Measurements from ENCODE around the gene RIPOR2.

DNA sequence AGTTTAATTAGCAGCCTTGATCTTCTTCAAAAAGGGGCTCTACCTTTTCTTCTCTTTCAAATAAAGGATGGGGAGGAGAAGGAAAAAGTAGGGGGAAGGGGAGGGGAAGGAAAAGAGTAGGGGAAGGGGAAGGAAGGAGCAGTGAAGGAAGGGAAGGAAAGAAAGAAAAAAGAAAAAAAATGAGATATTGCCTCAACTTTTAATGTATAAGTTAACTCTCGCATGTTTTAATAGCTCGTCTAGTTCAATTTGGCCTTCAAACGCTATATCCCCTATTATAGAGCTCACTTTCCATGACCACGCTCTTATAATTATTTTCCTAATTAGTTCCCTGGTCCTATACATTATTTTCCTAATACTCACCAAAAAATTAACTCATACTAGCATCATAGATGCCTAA is 11.9 kb upstream of the RIPOR2 start:
- no peak for TF ChIP-seq EZH2 (IDR thresholded peaks at IDR 0.05)
- TF ChIP-seq POLR2AphosphoS5 (IDR thresholded peaks at IDR 0.05; ENCODE audit: borderline replicate concordance, low read depth, low read length) = no peak
